Caco-2 (cell line): Measurements from ENCODE around the gene UBXN6. TPM values are rescaled to one million over a fixed set of nuclear protein-coding genes. Genes with fewer than 3 reads are reported as not detected.

Experiments used
- BruUV-seq: library from RNA; stranded (reverse); fragments of 400-500 nt; replicated peaks from 2 replicates; lab custom pipeline; 2021; lab: Mats Ljungman, UMichigan
- CTCF ChIA-PET: fragments of 300-600 bp; sonication (Branson Sonifier 250); formaldehyde crosslinking; loops from one replicate; lab custom pipeline; 2022; ENCODE audit warnings: antibody characterized with exemption; lab: Charles Lee
- POLR2A ChIA-PET: fragments of 300-600 bp; sonication (Branson Sonifier 250); formaldehyde crosslinking; loops from one replicate; lab custom pipeline; 2022; ENCODE audit warnings: antibody characterized with exemption; lab: Charles Lee
- DNase-seq, 2 experiments: peaks; one replicate each; pipeline versions ENCODE4 v3.0.0 to v3.0.0-alpha.2; 2020 to 2022
- H3K27me3 ChIP-seq: replicated peaks from 2 replicates; pipeline ENCODE4 v1.6.0; 2011; ENCODE audit warnings: low read length; ENCODE audit not compliant: control insufficient read depth, insufficient read depth
- H3K36me3 ChIP-seq: 2 replicates; pipeline ENCODE4 v1.5.1; 2011; ENCODE audit warnings: low read length; ENCODE audit not compliant: control insufficient read depth, insufficient read depth
- H3K4me1 ChIP-seq: fragments of 250-450 bp; sonication (Bioruptor Pico); 2 replicates; pipeline ENCODE4 v1.5.1; 2020; ENCODE audit warnings: mild to moderate bottlenecking
- H3K4me3 ChIP-seq: 2 replicates; pipeline ENCODE4 v1.5.1; 2011; ENCODE audit warnings: low read depth, mild to moderate bottlenecking, control low read depth, low read length
- H3K9me3 ChIP-seq: fragments of 250-450 bp; sonication (Bioruptor Pico); 2 replicates; pipeline ENCODE4 v1.5.1; 2020; ENCODE audit warnings: mild to moderate bottlenecking, moderate library complexity
- H3K27ac Mint-ChIP-seq: one replicate; pipeline ENCODE4 v1.8.0; 2022; ENCODE audit warnings: mixed read lengths; ENCODE audit not compliant: unreplicated experiment
- H3K27me3 Mint-ChIP-seq: one replicate; pipeline ENCODE4 v1.8.0; 2022; ENCODE audit warnings: mixed read lengths; ENCODE audit not compliant: insufficient read depth, unreplicated experiment
- H3K36me3 Mint-ChIP-seq: one replicate; pipeline ENCODE4 v1.8.0; 2022; ENCODE audit warnings: mild to moderate bottlenecking, mixed read lengths; ENCODE audit not compliant: insufficient read depth, unreplicated experiment
- H3K4me1 Mint-ChIP-seq: one replicate; pipeline ENCODE4 v1.8.0; 2022; ENCODE audit warnings: low read depth, mixed read lengths; ENCODE audit not compliant: unreplicated experiment
- H3K4me3 Mint-ChIP-seq: one replicate; pipeline ENCODE4 v1.8.0; 2022; ENCODE audit warnings: mild to moderate bottlenecking, moderate library complexity, mixed read lengths; ENCODE audit not compliant: unreplicated experiment
- H3K9me3 Mint-ChIP-seq: one replicate; pipeline ENCODE4 v1.8.0; 2022; ENCODE audit warnings: mixed read lengths; ENCODE audit not compliant: unreplicated experiment
- intact Hi-C: fragments of 100-400 bp; cut with micrococcal nuclease; formaldehyde crosslinking; loops from one replicate; pipeline ENCODE4 v1.10.0; 2022; ENCODE audit not compliant: unreplicated experiment
- total RNA-seq: library from RNA; stranded (reverse); gene quantifications from 2 replicates; pipeline ENCODE4 v1.2.3, GENCODE V29; 2022
- TF ChIP-seq, protein P1 (sequence below), 2 experiments: fragments of 200-600 bp in 1 of 2; IDR thresholded peaks; 1 replicate in 1 of 2; 2 replicates in 1 of 2; pipeline versions ENCODE4 v1.5.1 to v1.8.0; 2011 to 2022; ENCODE audit warnings: antibody characterized with exemption in 1 of 2, control low read depth in 1 of 2, inconsistent platforms in 1 of 2, low read depth in 1 of 2, low read length in 1 of 2, mild to moderate bottlenecking in 1 of 2, moderate library complexity in 1 of 2; ENCODE audit not compliant: insufficient read depth in 1 of 2, severe bottlenecking in 1 of 2, unreplicated experiment in 1 of 2

Gene UBXN6
- total RNA-seq, 1 experiment from 2014 or later, result 42.9 TPM

DNA sequence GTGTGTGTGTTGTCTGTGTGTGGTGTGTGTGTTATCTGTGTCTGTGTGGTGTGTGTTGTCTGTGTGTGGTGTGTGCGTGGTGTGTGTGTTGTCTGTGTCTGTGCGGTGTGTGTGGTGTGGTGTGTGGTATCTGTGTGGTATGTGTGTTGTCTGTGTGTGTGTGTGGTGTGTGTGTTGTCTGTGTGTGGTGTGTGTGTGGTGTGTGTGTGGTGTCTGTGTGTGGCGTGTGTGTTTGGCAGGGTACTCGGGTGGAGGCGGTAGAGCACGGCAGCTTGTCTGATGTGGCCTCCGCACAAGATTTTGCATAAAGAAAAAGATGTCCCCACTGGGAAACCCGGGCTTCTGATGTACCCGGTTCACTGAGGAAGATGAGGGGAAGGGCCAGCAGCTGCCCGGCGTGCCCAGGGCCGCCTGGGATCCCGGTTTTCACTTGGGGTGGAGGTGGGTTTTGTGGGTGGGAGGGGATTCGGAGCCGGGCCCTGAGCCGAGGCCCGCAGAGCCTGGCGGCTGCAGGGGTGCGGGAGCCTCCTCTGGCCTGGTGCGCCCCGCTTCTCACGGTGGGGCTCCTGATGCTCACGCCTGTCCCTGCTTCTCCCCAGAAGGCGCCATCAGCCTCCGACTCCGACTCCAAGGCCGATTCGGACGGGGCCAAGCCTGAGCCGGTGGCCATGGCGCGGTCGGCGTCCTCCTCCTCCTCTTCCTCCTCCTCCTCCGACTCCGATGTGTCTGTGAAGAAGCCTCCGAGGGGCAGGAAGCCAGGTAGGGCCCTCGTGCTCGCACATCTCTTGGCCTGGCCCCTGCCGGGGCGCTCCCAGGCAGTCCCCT is 35.7 kb upstream of the UBXN6 start:
- no peaks in the 10 kb centered on the region for H3K9me3 ChIP-seq
- BruUV-seq, result no TSS peak
- Mint-ChIP-seq H3K27ac (no peak overlapping the region), H3K4me3 (no peak overlapping the region), H3K4me1 (no peaks in the 10 kb centered on the region), H3K9me3 (no peaks in the 10 kb centered on the region), H3K36me3 (peaks cover 26% of the 10 kb centered on the region), H3K27me3 (no peaks in the 10 kb centered on the region)
- DNase-seq, result no peak
- intact Hi-C loops, result no loop called here
- ChIA-PET POLR2A (no interaction called here), CTCF (no interaction called here)
- H3K4me1 ChIP-seq, result no peaks in the 10 kb centered on the region
- peaks cover 1% of the 10 kb centered on the region for H3K36me3 ChIP-seq
- TF ChIP-seq, protein P1, sequence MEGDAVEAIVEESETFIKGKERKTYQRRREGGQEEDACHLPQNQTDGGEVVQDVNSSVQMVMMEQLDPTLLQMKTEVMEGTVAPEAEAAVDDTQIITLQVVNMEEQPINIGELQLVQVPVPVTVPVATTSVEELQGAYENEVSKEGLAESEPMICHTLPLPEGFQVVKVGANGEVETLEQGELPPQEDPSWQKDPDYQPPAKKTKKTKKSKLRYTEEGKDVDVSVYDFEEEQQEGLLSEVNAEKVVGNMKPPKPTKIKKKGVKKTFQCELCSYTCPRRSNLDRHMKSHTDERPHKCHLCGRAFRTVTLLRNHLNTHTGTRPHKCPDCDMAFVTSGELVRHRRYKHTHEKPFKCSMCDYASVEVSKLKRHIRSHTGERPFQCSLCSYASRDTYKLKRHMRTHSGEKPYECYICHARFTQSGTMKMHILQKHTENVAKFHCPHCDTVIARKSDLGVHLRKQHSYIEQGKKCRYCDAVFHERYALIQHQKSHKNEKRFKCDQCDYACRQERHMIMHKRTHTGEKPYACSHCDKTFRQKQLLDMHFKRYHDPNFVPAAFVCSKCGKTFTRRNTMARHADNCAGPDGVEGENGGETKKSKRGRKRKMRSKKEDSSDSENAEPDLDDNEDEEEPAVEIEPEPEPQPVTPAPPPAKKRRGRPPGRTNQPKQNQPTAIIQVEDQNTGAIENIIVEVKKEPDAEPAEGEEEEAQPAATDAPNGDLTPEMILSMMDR (IDR thresholded peaks at IDR 0.05; ENCODE audit: insufficient read depth in 1 of 2, low read depth in 1 of 2, low read length in 1 of 2, severe bottlenecking in 1 of 2, unreplicated experiment in 1 of 2), result no peak
- H3K4me3 ChIP-seq, result no peak overlapping the region
- H3K27me3 ChIP-seq, result no peaks in the 10 kb centered on the region

GRCh38 chr19:4492337-4493103 is 34.9 kb upstream of the UBXN6 start:
- ChIA-PET CTCF (no interaction called here), POLR2A (no interaction called here)
- Mint-ChIP-seq H3K27me3 (no peaks in the 10 kb centered on the region), H3K27ac (no peak overlapping the region), H3K4me3 (no peak overlapping the region), H3K9me3 (no peaks in the 10 kb centered on the region), H3K4me1 (no peaks in the 10 kb centered on the region), H3K36me3 (peaks cover 29% of the 10 kb centered on the region)
- TF ChIP-seq, protein P1 (IDR thresholded peaks at IDR 0.05; ENCODE audit: insufficient read depth in 1 of 2, low read depth in 1 of 2, low read length in 1 of 2, severe bottlenecking in 1 of 2, unreplicated experiment in 1 of 2), result no peak
- intact Hi-C loops, result no loop called here
- Histone ChIP-seq H3K4me1 (no peaks in the 10 kb centered on the region), H3K36me3 (peaks cover 1% of the 10 kb centered on the region), H3K27me3 (no peaks in the 10 kb centered on the region), H3K4me3 (no peak overlapping the region), H3K9me3 (no peaks in the 10 kb centered on the region)
- no peak for DNase-seq
- no TSS peak for BruUV-seq

- ChIA-PET POLR2A (no interaction called here), CTCF (no interaction called here)
- Mint-ChIP-seq H3K27ac (no peak overlapping the region), H3K9me3 (no peaks in the 10 kb centered on the region), H3K4me1 (no peaks in the 10 kb centered on the region), H3K4me3 (no peak overlapping the region), H3K36me3 (peaks cover 30% of the 10 kb centered on the region), H3K27me3 (no peaks in the 10 kb centered on the region)
- Histone ChIP-seq H3K9me3 (no peaks in the 10 kb centered on the region), H3K27me3 (no peaks in the 10 kb centered on the region), H3K36me3 (peaks cover 1% of the 10 kb centered on the region), H3K4me1 (no peaks in the 10 kb centered on the region), H3K4me3 (no peak overlapping the region)
- DNase-seq, result no peak
- BruUV-seq, result no TSS peak
- TF ChIP-seq, protein P1 (IDR thresholded peaks at IDR 0.05; ENCODE audit: insufficient read depth in 1 of 2, low read depth in 1 of 2, low read length in 1 of 2, severe bottlenecking in 1 of 2, unreplicated experiment in 1 of 2), result no peak
- intact Hi-C loops, result no loop called here
These were observed 33.9 kb upstream of the UBXN6 start for GRCh38 chr19:4491446-4491845.
